Fibroblast of skin of left biceps (primary cell): ENCODE data around the gene SLBP.

Experiments used
- DNase-seq, 2 experiments: peaks; one replicate each; pipeline ENCODE4 v3.0.0-alpha.2; 2013; ENCODE audit warnings: low read depth in 2 of 2

Gene SLBP

DNA sequence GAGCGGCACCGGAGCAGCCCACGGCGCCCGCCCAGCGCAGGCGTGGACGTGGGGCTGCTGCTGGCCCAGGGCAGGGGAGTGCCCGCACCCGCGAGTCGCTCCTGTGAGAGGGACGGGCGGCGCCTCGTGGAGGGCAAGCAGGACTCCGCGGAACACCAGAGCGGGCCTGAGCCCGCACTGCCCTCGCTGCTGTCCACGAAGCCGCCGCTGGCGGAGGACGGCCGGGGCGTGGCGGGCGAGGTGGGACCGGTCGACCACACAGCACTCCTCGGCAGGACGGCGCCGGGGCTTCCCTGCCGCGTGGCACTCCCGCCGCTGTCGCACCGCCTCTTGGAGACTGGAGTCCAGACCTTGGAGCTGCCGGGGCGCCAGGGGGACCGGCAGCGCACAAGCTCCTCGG is 57.0 kb downstream of the SLBP start:
- DNase-seq = no peak

DNA sequence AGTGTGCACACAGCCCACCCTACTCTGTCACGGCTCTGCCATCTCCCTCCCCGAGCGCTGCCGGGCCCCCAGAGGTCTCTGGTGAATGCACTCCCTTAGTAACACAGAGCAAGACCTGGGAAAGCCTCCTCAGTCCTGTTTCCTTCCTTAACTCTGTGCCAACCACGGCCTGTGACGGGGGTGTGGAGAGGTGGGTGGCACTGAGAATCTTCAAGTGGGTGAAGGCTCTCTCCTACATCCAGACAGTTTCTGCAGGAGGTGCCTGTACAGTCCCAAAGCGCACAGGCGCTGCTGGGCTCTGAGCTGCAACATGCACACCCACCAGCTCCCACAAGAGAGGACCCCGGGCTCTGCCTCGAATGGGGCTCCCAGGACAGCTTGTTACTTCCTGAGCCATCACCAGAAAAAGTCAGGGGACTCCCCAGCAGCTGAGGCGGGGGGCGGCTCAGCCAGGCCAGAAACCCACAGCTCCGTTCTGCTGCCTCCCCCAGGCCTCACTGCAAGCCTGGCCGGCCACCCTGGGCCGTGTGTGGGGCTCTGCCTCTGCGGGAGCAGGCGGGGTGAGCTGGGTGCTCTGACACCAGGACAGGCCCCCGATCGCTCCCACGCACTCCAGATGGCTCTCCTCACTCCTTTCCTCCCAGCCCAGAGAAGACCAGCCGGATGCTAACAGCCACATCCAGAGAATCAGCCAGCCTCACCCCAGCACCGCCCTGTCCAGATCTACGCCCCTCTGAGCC is 57.7 kb downstream of the SLBP start:
- DNase-seq = no peak

DNA sequence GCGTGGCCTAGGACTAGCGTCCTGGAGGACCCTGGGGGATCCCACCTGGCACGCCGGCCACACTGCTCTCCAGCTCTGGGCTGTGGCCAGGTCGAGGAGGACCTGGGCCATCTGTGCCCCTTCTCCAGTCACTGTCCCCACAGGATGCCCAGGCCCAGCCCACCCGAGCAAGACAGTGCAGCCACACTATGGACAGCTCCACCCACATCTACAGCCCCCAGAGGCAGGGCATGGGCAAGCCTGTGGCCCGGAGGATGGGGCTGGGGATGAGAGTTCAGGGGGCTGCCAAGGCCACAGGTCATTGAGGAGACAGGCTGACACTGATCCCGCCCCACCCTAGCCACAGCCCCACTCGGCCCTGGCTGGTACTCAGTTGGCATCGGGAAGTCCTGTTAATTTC is 58.3 kb downstream of the SLBP start:
- no peak for DNase-seq

DNA sequence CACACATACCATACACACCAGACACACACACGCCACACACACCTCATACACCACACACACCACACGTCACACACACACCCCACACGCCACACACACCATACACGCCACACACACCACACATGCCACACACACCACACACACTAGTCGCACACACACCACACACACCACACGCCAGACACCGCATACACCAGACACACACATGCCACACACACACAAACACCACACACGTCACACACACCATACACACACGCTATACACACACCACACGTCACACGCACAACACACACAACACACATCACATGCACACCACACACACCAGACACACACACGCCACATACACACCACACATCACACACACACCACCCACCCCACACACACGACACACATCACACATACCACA is 60.0 kb downstream of the SLBP start:
- DNase-seq = no peak

DNA sequence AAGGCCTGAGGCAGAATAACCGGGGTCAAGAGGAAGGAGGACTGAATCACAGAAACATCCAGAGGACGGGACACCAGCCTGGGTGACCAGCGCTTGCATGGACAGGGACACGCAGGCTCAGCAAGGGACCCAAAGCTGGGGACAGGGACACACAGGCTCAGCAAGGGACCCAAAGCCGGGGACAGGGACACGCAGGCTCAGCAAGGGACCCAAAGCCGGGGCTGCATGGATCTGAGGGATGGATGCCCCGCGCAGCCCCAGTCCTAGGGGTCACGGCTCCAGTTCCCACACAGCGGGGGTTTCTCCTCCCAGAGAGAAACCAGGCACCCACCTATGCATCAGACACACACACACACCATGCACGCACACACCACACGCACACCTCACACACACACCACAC is 60.5 kb downstream of the SLBP start:
- no peak for DNase-seq

DNA sequence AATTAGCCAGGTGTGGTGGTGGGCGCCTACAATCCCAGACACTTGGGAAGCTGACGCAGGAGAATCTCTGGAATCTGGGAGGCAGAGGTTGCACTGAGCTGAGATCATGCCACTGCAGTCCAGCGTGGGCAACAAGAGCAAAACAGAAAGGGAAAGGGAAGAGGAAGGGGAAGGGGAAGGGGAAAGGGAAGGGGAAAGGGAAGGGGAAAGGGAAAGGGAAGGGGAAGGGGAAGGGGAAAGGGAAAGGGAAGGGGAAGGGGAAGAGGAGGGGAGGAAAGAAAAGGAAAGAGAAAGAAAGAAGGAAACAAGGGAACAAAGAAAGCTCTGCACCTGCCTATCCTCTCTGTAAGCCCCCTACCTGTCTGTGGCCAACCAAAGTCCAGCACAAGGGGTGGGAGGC is 63.2 kb downstream of the SLBP start:
- DNase-seq = no peak

DNA sequence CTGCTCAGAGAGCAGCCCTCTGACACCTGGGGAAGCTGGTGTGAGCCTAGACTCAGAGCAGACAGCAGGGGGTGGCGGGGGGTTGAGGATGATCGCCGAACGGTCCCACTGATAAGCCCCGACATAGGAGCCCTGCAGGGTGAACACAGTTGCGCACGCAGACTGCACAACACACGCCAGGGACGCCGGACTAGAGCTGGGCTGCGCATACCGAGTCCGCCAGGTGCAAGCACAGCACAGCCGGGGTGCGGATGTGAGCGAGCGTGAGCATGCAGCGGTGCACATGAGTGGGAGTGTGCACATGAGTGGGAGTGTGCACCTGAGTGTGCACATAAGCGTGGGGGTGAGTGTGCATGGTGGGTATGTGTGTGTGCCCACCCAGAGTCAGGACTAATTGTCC is 64.7 kb downstream of the SLBP start:
- DNase-seq = no peak

DNA sequence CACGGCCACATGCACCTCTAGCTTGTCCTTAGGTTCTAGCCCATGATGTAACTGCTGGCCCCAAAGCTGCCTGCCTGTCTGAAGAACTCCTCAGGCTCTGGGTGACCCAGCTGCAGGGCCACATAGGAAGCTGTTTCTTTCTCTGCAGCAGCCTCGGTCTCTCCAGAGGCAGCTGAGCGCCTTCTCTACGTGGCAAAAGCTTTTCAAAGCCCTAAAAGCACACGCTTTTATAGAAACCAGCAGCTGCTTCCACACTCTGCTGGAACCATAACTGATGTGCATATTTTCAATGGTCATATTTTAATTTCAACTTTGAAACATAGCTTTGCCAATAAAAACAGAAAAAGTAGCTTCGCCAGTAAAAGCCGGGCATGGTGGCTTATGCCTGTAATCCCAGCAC is 65.4 kb downstream of the SLBP start:
- no peak for DNase-seq

DNA sequence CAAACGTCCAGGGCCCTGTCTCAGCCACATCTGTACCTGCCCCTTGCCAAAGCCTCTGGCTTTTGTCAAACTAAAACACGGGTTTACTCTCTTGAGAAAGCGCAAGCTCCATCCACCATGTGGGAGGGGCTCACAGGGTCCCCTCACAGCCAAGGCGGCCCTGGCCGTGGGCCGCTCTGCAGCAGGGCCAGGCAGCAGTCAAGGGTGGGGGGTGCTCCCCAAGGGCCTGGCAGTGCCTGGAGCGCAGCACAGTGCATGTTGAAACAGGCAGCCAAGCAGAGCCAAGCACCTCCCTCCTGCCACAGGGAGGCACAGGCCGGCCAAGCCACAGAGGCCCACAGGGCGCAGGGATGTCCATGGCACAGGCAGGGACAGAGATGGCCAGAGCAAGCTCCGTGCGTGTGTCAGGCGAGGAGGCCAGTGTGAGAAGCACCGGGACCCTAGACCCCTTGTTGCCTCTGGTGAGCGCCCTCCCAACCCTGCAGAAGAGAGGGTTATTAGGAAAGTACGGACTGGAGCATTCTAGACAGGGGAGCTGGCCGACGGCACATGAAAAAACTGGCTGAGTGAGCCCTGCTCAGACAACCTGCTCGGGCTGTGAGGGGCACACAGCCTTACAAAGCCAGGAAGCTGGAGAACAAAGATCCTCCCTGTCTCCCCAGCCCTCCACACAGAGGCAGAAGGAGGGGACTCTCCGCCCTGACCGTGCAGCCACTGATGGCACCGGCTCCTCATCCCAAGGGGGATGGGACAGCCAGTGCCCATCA is 67.0 kb downstream of the SLBP start:
- DNase-seq = no peak

DNA sequence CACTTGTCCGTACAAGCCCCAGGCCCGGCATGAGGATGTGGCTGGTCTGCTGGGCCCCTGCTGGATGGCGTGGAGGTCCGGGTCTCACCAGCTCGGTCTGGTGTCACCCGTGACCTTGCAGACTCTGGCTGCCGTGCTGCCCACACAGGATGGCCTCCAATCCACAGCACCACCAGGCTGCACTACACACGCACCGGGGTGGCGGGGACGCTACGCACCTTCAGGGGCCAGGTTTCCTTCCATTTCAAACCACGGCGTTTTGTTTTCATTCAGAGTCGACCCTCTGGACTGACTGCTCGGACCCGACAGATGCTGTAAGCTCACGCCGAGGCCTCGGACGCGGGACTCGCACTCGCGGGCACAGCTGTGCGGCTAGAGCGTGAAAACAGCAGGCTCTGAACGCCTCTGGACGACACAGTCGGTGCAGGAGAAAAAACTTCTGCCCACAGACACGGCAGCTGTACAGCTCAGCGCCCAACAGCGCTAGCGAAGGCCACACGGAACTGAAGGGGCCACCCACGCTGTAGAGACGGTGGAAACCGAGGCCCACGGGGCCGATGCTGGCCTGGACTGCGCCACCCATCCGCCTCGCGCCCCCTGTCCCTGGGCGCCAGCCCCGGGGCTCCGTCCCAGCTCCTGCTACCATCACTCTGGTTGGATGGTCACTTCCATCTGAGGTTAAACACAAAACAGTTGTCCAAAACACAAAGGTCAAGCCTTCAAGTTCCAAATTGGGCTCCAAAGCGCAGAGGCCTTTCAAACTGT is 68.0 kb downstream of the SLBP start:
- DNase-seq = no peak
